ENCODE data around the gene MDP1.

Gene MDP1

DNA sequence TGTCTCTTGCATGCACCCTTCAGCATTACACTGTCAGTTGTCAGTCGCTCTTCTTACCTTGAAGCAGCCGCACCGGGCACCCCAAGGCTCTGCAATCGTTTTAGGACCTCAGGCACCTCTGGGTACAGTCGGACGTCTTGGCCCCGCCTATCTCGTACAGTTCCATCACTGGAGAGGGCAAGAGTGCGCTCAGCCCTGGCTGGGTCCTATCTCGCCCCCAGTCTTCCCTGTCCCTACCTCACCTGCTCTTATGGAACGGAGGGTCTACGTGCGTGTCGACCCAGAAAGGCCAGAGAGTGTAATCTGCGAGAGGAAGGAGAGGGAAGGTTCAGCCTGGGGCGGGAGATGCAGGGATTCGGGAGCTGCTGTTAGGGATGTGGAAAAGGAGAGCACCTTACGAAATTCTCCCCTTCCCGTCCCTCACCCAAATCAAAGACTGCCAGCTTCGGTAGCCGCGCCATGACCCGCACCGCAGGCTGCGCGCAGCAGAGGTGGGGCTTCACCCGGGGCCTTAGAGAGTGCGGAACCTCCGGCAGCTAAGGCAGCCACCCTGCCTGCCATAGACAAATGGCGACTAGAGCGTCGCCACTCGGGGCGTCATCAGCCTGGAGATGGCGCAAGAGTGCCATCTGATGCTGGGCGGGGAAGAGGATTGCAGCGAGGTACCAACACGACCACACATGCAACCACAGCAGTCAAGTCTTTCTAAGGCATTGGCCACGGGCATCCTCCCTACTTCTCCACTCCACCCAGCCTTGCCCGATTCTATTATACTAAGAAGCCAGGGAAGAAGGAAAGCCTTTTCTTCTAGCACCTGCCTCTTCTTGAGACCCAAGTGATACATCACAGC, at the start of gene MDP1:
Gene MDP1 (minus strand): TSS at position 572 of the 850 bp plus-strand sequence. CDS start 111 bp downstream, at position 461.
- DNase-seq, result peak; percentile 66

DNA sequence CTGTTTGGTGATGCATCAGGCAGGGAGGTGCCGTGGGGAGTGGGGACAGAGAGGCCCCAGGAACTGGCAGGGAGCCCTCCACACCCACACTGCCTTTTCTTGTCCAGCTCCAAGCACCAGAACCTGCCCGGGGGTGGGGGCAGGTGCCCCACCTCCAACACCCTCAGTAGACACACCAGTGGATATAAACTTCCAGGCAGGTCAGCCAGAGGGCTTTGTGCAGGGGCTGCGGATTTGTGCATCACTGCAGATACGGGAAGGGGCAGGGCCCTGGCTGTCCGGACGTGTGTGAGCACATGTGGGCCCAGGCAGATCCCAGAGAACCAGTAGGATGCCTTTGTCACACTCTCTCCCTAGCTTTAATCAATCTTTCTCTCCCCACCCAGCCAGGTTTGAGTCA, 48.4 kb upstream of the MDP1 start:
- DNase-seq, result no peak

DNA sequence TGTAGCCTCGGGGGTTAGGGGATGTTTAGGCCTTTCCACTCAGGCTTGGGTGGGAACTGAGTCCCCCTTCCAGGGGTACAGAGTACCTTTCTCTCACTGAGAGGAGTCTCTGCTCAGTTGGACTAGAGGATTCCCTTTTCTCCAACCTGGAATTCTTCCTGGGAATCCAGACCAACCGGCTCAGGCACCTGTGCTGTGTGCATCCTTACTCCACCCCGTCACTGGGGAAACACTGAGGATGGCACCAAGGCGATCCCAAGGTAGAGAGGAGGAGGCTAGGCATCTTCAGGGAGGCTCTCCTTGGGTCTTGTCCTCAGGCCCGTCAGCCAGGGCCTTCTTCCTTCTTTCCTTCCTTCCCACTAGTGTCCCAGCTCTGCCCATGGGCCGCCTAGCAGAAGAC, 48.0 kb upstream of the MDP1 start:
- no peak for DNase-seq

DNA sequence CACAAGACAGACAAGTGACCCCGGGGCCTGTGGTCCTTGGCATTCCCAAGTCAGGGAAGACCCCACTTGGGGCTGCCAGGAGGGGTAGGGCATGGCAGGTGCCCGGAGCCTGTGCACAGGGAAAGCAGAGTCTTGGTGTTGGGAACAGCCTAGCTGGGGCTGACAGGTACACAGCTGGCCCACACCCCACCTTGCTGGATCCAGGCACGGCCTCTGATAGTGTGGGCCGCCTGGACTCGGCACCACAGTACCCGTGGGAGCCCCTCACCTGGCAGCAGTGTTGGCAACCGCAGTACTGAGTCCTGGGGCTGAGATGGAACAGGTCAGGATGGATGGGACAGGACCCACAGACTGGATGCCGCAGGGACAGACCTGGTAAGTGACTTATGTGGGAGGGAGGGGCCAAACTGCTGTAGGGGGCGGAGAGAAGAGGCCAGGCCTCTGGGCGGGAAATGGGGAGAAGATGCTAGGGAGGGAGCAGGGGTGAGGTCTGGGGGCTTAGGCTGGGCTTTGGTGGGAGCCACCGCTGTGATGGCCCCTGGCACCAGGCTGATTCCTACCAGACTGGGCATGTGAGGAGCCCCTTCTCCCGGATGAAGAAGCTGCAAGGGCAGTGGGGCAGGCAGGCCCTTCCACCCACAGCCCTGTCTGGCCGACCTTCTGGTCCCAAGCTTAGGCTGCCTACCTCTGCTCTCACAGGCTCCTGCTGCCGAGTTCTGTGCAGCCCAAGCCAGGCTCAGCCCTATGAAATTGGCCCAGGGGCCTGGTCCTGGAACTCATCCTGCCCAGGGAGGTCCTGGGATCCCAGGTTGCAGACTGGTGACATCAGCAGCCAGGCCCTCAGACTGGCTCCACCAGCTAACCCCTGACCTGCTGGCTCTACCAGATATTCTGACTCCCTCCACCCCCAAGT, 47.2 kb upstream of the MDP1 start, which contains the start of gene TGM1:
Gene TGM1 (minus strand): TSS at position 357 of the 913 bp plus-strand sequence. CDS start 825 bp downstream, outside the sequence.
- no peak for DNase-seq

DNA sequence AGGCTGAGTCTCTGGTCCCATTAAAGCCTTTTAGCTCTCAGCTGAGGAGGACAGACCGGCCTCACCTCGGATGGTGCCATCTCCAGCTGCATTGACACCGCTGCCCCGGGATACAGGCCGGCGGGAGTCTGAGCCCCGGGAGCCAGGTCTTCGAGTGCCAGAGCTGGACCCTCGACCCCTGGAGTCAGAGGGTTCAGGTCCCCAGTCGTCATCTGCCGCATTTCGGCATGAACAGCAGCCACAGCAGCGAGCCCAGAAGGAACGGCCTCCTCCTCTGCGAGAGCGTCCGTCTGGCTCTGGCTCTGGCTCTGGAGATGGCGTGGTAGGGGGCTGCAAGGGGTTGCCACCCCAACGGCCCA, 46.1 kb upstream of the MDP1 start:
- DNase-seq, result no peak

DNA sequence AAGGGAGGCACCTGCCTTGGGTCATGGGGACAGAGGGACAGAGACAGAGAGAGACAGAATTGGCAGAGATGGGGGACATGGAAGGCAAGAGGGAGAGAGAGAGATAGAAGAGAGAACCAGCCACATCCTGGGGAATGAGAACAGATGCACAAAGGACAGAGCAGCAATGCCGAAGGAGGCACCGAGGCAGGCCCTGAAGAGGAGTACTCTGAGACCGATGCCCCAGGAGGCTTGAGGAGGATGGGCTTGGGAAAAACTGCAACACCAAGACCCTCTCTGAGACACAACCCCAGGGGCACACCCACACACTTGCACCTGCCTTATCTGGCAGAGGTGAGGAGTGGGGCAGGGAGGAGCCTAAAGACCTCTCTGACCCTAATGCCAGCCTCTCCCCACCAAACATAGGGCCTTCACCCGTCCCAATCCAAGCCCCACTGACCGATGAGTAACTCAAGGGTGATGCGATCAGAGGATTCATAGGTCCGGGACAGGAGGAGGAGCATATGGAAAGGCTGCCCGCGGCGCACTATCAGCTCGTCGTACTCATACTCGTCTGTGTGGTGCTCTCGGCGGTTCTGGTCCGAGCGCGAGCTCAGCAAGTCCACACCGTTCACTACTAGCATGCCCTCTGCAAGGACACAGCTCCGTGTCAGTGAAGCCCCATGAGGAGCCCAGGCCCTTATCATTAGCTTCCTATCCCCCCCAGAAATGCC, 45.5 kb upstream of the MDP1 start:
- DNase-seq, result no peak

DNA sequence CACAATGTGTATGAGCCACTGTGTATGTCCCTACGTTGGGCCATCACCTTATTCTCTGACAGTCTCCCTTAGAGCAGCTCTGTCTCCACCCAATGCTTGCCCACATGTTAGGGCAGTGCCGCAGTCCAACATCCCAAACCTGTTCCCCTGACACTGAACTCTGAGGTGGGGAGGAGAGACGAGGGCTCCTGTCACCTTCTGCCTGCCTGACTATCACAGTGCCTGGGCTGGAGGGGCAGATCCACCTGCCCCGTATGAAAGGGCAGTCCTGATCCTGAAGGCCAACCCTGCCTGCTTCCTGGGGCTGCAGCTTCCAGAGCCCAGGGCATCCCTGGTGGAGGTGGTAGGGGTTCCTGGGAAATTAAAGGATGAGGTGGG, 44.9 kb upstream of the MDP1 start:
- no peak for DNase-seq

DNA sequence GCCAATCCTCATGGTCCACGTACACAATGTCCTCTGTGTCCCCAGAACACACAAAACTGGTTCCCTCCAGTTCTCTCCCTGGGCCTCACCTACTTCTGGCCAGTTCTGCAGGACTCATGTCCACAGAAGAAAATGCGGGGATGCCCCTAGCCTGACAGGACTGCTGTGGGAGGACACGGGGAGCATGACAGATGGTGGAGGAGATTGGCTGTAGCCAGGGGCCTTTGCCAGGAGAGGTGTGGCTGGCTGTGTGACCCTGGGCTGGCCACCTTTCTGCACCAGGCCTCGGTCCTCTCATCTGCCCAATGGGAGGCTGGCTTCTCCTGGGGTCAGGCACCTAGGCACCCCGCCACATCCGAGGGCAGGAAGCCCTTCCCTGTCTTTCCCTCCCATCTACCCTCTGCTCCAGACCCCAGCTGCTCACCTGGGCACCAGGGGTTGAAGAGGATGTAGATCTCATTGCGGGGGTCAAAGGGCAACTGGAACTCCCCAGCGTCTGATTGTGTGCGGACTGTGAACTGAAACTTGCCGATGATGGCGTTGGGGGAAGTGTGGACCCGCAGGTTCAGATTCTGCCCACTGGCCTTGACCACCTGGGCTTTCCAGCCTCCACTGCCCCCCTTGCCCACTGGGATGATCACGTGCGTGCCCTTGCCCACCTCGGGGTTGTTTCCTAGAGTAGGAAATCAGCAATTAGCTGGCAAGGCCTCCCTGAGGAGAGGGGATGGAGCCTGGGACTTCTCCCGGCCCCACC, 44.3 kb upstream of the MDP1 start:
- DNase-seq, result no peak

DNA sequence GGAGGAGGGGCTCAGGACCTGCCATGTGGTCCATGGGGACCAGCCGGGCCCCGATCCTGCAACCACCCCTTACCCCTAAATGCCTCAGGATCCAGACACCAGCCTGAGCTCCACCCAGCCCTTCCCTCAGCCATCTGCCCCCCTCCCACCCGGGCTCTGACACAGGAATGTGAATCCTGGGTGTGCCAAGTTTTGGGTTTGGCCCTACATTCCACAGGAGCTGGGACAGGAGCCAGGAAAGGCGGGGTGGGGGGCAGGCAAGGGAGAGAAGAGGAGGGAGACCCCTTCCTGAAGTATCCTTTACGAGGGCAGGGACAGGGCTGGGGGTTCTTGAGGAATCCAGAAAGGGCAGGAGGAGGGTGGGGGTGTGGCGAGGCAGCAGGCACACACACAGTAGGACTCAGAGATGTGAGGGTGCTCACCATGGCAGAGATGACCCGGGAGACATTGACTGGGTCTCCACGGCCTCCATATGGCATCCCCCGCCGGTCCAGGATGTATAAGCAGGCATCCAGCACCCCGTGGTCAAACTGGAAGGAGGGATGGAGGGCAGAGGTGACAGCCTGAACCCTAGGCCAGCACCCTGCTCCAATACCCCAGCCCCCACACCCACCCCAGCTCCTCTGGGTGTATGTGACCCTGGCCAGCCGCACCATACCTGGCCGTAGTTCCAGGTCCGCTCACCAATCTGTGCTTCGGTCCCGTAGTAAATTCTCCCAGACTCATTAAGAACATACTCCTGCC, 43.6 kb upstream of the MDP1 start:
- DNase-seq, result no peak

DNA sequence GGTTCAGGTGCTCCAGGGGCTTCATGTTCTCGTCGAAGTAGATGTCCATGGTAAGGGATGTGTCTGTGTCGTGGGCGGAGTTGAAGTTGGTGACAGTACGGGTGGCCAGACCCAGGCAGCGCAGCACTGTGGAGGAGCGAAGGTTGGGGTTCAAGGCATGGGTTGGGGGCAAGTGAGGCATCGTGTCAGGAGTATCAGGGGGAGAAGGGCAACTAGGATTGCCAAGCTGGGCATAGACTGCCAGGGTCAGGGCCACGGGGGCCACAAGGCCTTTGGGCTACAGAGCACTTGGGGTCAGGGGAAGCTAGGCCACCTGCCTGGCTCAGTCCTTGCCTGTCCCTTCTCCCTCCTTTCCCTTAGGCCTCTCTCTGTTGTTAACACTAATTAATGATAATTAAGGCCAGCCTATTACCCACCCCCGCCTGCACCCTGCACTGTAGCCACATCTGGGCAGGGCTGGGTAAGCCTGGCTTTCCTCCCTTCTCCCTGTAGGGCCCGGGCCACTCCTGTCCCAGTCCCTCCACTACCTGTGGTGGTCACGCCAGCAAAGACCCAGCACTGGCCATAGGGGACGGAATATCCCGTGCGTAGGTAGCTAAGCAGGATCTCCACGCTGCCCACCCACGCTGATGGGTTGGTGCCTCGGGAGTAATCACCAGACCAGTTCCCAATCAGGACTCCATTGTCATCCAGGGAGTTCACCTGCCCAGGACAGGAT, 42.8 kb upstream of the MDP1 start:
- no peak for DNase-seq

DNA sequence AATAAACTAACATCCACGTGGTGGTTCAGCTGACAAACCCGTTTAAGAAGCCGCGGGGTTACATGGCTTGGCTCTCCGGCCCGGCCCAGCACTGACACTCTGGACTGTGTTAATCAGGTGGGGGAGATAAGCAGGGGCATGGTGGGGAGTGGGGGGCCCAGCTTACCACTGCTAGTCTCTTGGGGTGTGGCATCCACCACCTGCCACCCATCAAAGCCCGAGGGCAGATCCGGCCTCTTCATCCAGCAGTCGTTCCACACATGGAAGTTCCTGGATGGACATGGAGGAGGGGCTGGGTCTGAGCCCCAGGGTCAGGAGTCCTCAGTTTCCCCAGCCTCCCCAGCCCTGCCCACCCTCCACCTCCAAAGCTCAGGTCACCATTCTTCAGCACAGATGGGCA, 42.3 kb upstream of the MDP1 start:
- DNase-seq, result no peak

DNA sequence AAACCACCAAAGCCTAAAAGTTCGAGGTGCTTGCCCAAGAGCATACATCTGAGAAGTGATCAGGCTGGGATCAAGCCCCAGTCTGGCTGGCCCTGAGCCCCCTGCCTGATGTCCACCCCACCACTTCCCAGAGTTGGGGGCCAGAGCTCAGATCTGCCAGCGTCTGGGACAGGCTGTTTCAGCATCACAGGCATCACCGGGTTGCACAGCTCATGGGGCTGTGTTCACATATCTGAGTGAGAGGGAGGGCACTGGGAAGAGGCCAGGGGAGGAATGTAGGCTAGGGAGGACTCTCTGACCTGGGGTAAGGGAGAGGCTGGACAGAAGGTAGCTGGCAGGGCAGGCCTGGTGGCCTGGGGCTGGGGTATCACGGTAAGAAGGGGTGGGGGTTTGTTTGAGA, 41.1 kb upstream of the MDP1 start:
- no peak for DNase-seq

DNA sequence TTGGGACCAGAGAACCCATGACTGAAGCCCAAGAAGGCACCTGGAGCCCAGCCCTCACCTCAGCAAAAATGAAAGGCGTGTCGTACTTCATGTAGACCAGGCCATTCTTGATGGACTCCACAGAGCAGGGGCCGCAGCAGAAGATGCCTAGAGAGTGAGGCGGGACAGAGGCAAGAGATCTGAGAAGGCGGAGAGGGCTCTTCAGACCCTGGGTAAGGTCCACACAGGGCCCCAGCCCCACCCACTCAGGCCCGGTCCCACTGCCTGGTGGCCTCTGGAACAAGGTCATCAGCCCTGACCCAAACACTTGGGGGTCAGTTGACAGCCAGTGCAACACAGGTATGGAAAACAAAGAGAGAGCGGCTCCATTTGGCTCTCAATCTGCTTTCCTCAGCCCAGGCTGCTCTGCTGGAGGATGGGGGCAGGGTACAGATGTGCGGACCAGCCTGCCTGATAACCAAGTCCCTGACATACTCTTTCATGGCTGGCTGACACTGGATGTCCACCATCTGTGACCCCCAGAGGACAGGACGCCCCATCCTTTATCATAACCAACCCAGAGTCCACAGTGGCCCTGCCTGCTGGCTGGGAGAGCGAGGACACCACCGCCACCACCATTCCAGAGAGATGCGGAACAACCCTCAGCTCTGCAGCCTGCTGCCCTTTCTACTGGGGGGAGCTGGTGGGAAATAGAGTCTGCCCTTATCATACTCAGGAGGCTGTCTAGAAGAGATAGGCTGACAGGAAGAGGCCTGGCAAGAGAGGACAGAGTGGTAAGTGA, 40.3 kb upstream of the MDP1 start:
- no peak for DNase-seq

DNA sequence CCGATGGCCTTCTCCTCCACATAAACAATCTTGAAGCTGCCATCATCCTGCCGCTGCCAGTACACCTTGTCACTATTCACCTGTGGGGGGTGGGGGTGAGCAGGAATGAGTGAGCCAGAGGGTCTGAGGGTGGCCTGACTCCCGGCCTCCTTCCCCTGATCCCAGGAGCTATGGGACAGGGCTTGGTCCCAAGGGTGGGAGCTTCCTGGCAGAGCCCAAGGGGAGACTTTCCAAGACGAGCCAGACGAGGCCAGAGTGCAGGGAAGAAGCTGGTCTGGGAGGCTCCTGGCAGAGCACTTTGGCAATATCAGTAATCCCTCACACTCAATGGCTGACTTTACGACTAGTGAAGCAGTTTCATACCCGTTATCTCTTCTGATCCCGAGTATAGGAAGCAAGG, 39.6 kb upstream of the MDP1 start:
- DNase-seq, result no peak

DNA sequence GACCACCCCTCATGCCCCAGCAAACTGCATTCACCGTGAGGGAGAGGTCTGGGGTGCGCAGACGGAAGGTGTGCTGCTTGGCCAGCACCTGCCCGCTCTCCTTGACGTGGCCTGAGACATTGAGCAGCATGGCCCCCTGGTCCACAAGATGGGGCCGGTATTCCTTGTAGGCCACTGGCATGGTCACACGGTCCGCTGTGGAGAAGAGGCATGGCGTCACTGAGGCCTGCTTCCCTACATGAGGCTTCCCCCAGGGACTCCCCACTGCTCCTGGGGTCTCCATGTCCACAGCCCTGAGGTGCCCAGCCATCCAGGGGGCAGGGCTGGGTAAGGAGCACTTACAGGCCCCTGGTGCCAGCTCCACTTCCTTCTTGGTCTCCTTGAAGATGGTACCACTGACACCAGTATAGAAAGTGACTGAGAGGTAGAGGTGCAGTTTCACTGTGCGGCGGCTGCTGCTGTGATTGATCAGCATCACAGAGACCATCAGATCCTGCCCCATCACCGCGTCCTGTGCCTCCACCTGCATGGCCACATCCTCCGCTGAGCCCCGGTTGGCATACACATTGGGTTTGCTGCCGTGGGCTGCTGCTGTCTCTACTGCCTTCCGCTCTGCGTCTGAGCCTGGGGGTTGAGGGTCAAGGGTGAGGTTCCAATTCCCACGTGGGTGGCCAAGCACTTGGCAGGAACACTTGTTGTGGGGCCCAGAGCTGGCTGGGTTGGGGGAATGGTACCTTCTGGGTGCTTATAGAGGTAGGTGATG, 38.9 kb upstream of the MDP1 start:
- no peak for DNase-seq

DNA sequence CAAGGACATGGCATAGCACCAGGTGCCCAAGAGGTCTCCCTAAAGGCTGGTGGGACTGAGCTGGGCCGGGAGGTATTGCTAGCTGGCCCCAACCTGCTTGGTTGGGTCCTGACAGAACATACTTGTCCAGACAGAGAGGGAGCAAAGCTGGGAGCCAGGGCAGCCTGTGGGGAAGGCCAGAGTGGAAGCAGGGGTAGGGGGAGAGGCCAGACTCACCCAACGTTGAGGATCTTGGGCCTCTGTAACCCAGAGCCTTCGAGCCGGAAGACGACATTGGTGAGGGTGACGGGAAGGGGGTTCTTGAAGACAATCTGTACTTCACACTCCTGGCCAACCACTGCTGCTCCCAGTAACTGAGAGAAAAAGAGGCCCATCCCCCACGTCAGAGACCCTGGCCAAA, 38.1 kb upstream of the MDP1 start:
- DNase-seq, result no peak

DNA sequence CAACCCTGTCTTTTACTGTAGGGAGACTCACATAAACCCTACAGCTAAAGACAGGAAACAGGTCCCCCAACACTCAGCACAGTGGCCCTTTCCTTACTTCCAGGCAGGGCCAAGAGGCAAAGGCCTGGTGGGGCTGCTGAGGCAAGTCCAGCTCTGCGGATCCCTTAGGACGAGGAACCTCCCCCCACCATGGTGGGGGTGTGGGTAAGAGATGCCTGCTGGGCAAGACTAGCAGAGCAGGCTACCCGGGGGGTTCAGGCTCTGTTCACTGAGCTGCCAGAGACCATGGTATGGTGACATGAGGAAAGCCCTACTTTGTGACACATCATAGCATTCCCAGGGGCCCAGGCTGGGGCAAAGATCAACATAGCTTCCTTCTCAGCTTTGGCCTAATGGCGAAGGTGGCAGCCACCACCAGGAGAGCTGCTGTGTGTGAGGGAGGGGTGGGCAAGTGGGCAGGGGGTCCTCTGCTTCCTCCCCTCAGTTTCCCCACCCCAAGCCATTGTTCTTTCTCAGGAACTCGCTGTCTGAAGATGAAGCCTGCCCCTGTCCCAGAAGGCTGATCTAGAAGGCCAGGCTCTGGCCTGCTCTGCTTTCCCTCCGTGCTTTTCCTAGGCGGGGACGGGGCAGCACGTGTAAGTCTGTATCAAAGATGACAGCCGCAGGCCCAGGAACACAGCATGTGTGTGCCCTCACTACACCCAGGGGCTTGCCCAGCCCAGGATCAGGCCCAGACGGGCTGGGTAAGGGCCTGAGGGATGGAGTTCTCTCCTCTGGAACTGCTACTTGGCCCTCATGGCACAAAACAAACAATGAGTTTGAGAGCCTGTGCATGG, 36.6 kb upstream of the MDP1 start:
- no peak for DNase-seq

DNA sequence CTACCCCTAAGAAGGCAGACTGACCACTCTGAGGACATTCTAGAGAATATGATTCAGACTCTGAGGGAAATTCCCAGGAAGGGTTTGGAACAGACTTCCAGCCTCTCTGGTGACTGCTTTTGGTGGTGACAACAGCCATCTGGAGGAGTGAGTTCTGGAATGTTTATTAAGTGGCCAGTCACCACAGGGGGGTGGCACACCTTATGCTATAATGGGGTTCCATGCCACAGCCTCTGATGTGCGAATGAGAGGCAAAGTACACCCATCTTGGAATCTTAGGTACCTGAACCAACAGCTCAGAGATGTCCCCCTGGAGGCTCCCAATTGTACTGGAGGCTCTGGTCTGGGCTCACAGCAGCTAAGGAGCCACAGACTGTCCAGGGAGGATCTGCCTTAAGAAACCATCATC, 36.0 kb upstream of the MDP1 start:
- no peak for DNase-seq

DNA sequence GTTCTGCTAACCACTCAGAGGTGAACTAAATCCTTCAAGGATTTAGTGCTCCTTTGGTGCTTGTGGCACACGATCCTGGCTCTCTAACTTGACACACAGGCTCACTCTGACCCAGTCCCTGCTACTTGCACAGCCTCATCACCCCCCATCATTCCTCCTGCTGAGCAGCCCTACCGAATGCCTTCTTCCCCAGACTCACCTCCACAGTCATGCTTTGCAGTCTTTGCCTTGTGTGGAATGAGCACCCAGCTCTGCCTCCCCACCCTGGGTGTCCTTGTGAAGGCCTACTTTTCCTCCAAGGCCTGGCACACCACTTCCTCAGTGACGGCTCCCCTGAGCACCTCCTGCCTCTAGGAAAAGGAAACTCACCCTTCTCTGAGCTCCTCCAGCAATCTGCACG, 34.5 kb upstream of the MDP1 start:
- DNase-seq, result no peak
